ENCODE data around the gene GPX3. TPM values are rescaled to one million over a fixed set of nuclear protein-coding genes. Genes with fewer than 3 reads are reported as not detected.

Gene GPX3
- polyA plus RNA-seq, 1 donor, result 45.0 TPM

- DNase-seq (ENCODE audit: low read depth), result no peak
Observed at GRCh38 chr5:151014680-151015343, 5.6 kb upstream of the GPX3 start.

- DNase-seq (ENCODE audit: low read depth), result no peak
Observed at GRCh38 chr5:151015974-151016587, 4.3 kb upstream of the GPX3 start.

- DNase-seq (ENCODE audit: low read depth), result no peak
Observed at GRCh38 chr5:151016700-151017099, 3.7 kb upstream of the GPX3 start.

- DNase-seq (ENCODE audit: low read depth), result no peak
Observed at GRCh38 chr5:151017897-151018296, 2.5 kb upstream of the GPX3 start.

GRCh38 chr5:151018846-151019245 is 1.5 kb upstream of the GPX3 start:
- no peak for DNase-seq (ENCODE audit: low read depth)

GRCh38 chr5:151019331-151019730 is 1.1 kb upstream of the GPX3 start:
- no peak for DNase-seq (ENCODE audit: low read depth)

GRCh38 chr5:151021746-151022145 is 1.4 kb downstream of the GPX3 start:
- DNase-seq (ENCODE audit: low read depth), result no peak

GRCh38 chr5:151022511-151023018 is 2.2 kb downstream of the GPX3 start:
- DNase-seq (ENCODE audit: low read depth), result no peak

GRCh38 chr5:151023047-151023615 is 2.7 kb downstream of the GPX3 start:
- DNase-seq (ENCODE audit: low read depth), result no peak

- DNase-seq (ENCODE audit: low read depth), result no peak
Observed at GRCh38 chr5:151023651-151024050, 3.3 kb downstream of the GPX3 start.

- no peak for DNase-seq (ENCODE audit: low read depth)
Observed at GRCh38 chr5:151024440-151025249, 4.3 kb downstream of the GPX3 start.

- no peak for DNase-seq (ENCODE audit: low read depth)
Observed at GRCh38 chr5:151025250-151025606, 4.8 kb downstream of the GPX3 start.

- no peak for DNase-seq (ENCODE audit: low read depth)
Observed at GRCh38 chr5:151026088-151026487, 5.7 kb downstream of the GPX3 start.

- DNase-seq (ENCODE audit: low read depth), result no peak
Observed at GRCh38 chr5:151026679-151027078, 6.3 kb downstream of the GPX3 start.

- no peak for DNase-seq (ENCODE audit: low read depth)
Observed at GRCh38 chr5:151027961-151028479, 7.6 kb downstream of the GPX3 start.

- no peak for DNase-seq (ENCODE audit: low read depth)
Observed at GRCh38 chr5:151028717-151029116, 8.3 kb downstream of the GPX3 start.

- no peak for DNase-seq (ENCODE audit: low read depth)
Observed at GRCh38 chr5:151029179-151030055, 9.0 kb downstream of the GPX3 start.

GRCh38 chr5:151030056-151030336 is 9.6 kb downstream of the GPX3 start:
- DNase-seq (ENCODE audit: low read depth), result no peak

- DNase-seq (ENCODE audit: low read depth), result no peak
Observed at GRCh38 chr5:151030379-151030778, 10.0 kb downstream of the GPX3 start.

GRCh38 chr5:151031554-151031953 is 11.2 kb downstream of the GPX3 start:
- no peak for DNase-seq (ENCODE audit: low read depth)

- no peak for DNase-seq (ENCODE audit: low read depth)
Observed at GRCh38 chr5:151033217-151033934, 13.0 kb downstream of the GPX3 start.
